GM12892 (cell line): Measurements from ENCODE around the gene AMPD1.

ENCODE experiments used
- DNase-seq: peaks from one replicate; pipeline ENCODE4 v3.0.0; 2011; ENCODE audit not compliant: insufficient read length
- FAIRE-seq: peaks from 2 replicates; lab custom pipeline; 2011; peaks lifted over from hg19 to GRCh38; lab: Jason Lieb, UNC
- POLR2A ChIP-seq: IDR thresholded peaks from 2 replicates; pipeline ENCODE4 v1.6.1; 2011; ENCODE audit warnings: low read depth, low read length, control low read depth
- POLR2AphosphoS5 ChIP-seq: IDR thresholded peaks from 2 replicates; pipeline ENCODE4 v1.6.1; 2011; ENCODE audit warnings: low read depth, low read length, control low read depth
- TAF1 ChIP-seq: IDR thresholded peaks from 2 replicates; pipeline ENCODE4 v1.6.1; 2011; ENCODE audit warnings: low read depth, mild to moderate bottlenecking, control low read depth, low read length, borderline replicate concordance

Gene AMPD1

DNA sequence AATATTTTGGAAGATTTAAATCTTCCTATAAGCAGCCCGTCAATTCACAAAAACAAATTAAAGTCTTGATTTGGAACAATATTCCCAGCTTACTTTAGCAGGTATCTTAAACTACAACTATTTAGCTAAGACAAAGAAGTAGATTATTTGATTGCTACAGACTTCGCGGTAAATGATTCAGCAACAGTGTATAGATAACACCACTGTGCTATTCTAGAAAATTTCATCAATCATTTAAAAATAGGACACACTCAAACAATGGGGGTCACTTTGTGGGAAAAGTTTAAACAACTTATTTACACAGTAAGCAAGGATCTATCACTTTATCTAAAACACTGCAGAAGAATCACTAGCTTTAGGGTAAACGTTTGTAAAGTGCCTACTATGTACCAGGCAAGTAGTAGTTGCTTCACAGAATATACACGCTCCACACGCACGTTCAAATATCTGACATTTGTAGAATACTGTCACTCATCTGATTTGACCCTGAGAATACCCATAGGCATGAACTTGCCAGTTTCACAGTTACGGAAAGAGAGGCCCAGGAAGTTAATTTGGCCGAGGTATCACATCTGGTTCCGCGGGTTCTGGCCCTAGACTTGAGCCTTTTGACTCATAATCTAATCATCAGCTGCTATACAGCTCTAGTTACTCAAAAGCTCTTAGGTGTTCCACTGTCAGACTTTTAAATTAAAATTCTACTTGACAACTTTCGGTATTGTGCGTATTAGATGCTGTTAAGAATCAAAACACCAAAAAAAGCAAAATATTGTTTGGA lies 26.4 kb downstream of the AMPD1 start:
- TF ChIP-seq POLR2A: no peak
- no peak for TF ChIP-seq POLR2AphosphoS5
- no peak for TF ChIP-seq TAF1
- peak; percentile 74 for FAIRE-seq
- DNase-seq: no peak

DNA sequence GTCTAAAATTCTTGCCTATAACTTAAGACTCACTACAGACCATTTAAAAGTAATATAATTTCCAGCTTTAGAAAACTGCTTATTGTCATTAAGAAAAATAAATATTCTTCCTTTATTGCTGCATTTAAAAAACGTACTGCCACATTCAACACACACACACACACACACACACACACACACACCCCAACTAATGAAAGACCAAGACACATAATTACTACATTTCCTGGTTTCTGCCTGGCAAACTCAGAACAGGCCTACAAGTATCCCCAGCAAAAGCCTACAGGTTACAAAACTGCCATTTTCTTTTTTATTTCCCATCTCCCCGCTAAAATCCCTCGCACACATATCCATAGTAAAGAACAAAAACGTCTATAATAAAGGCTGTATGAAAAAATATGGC lies 27.0 kb downstream of the AMPD1 start:
- TF ChIP-seq POLR2A (no peak), POLR2AphosphoS5 (no peak), TAF1 (no peak)

GRCh38 chr1:114666954-114667353 lies 28.4 kb downstream of the AMPD1 start:
- TF ChIP-seq TAF1: no peak
- no peak for TF ChIP-seq POLR2AphosphoS5
- TF ChIP-seq POLR2A: no peak
- FAIRE-seq (no peak), DNase-seq (no peak)

More for the DNA sequence above, 27.0 kb downstream of the AMPD1 start:
- FAIRE-seq: no peak
- no peak for DNase-seq

GRCh38 chr1:114660238-114660637 lies 35.1 kb downstream of the AMPD1 start:
- FAIRE-seq: no peak
- no peak for TF ChIP-seq POLR2A
- TF ChIP-seq POLR2AphosphoS5: no peak
- no peak for TF ChIP-seq TAF1
- DNase-seq: no peak

DNA sequence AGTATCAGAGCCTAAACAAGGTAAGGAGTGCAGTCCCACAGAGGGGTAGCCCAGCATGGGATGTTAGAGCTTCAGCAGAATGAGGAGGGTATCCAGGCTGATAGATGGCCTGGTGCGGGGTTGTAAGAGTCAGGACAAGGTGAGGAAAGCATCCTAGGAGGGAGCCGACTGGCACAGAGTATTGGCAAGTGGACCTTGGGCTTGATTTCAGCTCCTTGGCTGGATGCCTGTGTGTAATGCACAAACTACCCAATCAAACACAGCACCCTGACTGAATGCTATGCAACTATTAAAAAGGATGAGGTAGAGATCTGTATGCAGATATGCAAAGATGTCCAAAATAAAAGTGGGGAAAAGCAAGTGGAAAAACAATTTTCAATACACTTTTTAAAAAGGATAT lies 43.5 kb downstream of the AMPD1 start:
- DNase-seq (no peak), FAIRE-seq (no peak)
- TF ChIP-seq POLR2AphosphoS5 (no peak), TAF1 (no peak), POLR2A (no peak)

DNA sequence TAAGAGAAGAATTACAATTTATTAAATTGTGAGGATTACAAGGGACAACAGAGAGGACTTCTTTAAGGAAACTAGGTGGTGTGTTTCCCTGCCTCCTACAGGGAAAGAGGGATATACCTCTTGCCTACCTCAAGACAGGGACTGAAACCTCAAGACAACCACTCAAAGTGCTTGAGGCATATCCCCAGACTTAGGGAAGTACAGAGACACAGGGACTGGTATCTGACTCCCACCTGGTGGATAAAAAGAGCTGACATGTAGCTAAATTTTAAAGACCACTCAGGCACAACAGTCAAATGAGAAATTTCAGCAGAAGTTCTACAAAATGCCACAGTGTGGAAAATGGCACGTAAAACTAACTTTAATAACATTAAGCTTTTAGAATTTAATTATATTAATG lies 46.8 kb downstream of the AMPD1 start:
- no peak for FAIRE-seq
- TF ChIP-seq POLR2AphosphoS5 (no peak), TAF1 (no peak), POLR2A (no peak)
- DNase-seq: no peak

DNA sequence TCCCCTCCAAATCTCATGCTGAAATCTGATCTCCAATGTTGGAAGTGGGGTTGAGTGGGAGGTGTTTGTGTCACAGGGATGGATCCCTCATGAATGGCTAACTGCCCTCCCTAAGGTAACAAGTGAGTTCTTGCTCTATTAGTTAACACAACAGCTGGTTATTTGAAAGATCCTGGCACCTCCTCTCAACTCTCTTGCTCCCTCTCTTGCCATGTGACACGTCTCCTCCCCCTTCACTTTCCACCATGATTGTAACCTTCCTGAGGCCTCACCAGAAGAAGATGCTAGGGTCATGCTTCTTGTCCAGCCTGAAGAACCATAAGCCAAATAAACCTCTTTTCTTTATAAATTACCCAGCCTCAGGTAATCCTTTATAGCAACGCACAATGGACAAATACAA lies 54.0 kb downstream of the AMPD1 start:
- FAIRE-seq: no peak
- TF ChIP-seq POLR2A (no peak), TAF1 (no peak), POLR2AphosphoS5 (no peak)
- no peak for DNase-seq

- no peak for FAIRE-seq
- TF ChIP-seq POLR2AphosphoS5 (no peak), POLR2A (no peak), TAF1 (no peak)
These were observed 56.4 kb downstream of the AMPD1 start for GRCh38 chr1:114638910-114639309.

GRCh38 chr1:114632427-114632826 lies 62.9 kb downstream of the AMPD1 start:
- FAIRE-seq (no peak), DNase-seq (no peak)
- no peak for TF ChIP-seq TAF1
- TF ChIP-seq POLR2A: no peak
- no peak for TF ChIP-seq POLR2AphosphoS5

More at GRCh38 chr1:114638910-114639309, 56.4 kb downstream of the AMPD1 start:
- DNase-seq: no peak

GRCh38 chr1:114627107-114627506 lies 68.2 kb downstream of the AMPD1 start:
- FAIRE-seq (no peak), DNase-seq (no peak)
- TF ChIP-seq POLR2AphosphoS5 (no peak), POLR2A (no peak)

DNA sequence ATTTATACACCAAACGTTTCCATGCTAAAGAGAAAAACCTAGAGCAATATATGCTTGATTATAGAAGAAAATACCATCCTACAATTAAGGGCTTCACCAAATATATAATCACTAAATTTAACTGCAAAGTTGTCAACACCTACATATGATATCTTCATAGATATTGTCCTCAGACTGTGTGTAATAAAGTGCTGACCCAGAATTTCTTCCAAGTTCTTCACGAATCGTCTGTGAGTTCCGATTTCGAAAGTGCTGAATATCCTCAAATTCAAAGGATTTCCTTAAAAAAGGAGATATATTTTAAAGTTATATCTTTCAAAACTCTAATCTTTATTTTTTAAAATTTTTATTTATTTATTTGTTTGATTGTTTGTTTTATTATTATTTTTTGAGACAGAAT lies 72.0 kb downstream of the AMPD1 start:
- TF ChIP-seq TAF1 (no peak), POLR2A (no peak), POLR2AphosphoS5 (no peak)
- DNase-seq: no peak
- no peak for FAIRE-seq
